ENCODE data around the gene RFX8.

DNA sequence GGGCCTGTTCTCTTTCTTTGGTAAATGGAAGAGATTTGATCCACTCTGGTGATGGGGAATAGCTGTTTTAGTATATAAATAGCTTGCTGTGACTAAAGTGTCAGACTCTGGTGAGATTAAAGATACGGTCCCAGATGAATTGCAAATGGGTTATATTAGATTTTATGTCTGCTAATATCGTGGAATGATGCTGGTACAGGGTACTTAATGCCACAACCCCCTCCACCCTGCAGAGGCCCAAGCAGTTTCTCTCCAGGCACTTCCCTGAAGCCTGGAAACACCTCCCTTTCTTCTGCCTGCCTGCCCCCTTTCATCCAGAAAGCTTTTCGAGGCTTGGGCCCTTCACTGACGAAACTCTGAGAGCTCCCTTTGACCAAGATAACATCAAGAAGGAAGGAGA is 21.4 kb upstream of the RFX8 start:
- TF ChIP-seq, protein P1, sequence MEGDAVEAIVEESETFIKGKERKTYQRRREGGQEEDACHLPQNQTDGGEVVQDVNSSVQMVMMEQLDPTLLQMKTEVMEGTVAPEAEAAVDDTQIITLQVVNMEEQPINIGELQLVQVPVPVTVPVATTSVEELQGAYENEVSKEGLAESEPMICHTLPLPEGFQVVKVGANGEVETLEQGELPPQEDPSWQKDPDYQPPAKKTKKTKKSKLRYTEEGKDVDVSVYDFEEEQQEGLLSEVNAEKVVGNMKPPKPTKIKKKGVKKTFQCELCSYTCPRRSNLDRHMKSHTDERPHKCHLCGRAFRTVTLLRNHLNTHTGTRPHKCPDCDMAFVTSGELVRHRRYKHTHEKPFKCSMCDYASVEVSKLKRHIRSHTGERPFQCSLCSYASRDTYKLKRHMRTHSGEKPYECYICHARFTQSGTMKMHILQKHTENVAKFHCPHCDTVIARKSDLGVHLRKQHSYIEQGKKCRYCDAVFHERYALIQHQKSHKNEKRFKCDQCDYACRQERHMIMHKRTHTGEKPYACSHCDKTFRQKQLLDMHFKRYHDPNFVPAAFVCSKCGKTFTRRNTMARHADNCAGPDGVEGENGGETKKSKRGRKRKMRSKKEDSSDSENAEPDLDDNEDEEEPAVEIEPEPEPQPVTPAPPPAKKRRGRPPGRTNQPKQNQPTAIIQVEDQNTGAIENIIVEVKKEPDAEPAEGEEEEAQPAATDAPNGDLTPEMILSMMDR (IDR thresholded peaks at IDR 0.05 in 4 of 5, conservative IDR thresholded peaks at IDR 0.05 in 1 of 5): no peak
- TF ChIP-seq POLR2A (IDR thresholded peaks at IDR 0.05): no peak

Measured in gastrocnemius medialis (tissue), 4 donors.